ENCODE data around the gene C11orf65.

Gene C11orf65

DNA sequence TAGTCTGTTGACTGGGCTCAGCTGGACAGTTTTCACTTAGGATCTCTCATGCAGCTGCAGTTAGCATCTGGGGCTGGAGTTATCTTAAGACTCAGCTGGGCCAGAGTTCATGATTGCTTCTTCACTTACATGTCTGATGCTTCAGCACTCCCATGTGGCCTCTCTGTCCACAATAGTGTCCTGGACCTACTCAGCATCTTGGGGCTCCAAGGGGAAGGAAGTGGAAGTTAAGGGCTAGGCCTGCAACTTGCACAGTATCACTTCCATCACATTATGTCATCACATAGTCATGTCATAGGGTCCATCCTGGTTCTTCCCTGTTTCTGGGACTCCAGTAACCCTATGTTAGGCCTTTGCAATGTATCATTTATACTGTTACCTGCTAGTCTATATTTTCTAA, 115.9 kb downstream of the C11orf65 start:
- DNase-seq = no peak

DNA sequence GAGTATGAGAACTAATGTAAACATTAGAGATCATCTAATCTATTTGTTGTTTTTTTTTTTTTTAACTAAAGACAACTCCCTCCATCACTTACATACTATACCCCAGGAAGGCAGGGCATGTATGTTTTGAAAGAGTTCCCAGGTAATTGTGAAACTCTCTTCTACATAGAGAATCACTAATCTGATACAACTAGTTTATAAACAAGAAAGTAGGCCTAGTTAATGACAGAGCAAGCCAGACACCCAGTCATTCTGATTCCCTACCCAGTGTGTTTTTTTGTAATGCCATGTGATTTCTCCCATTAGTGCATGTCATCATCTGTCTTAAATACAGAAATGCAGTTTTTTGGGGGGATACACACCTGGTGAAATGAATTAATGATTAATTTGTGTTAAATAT, 120.9 kb downstream of the C11orf65 start:
- DNase-seq = no peak

DNA sequence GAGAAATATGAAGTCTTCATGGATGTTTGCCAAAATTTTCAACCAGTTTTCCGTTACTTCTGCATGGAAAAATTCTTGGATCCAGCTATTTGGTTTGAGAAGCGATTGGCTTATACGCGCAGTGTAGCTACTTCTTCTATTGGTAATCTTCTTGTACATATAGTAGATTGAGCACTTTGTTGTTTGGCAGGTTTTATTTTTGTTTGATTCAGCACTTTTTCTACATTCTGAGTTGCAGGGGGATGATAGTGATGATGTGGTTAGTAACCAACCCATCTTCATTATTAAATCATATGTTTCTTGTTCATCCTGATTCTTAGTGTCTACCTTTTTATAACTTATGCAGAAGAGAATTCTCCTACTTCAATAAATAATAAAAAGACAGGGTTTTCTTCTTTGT, 121.6 kb downstream of the C11orf65 start:
- no peak for DNase-seq

DNA sequence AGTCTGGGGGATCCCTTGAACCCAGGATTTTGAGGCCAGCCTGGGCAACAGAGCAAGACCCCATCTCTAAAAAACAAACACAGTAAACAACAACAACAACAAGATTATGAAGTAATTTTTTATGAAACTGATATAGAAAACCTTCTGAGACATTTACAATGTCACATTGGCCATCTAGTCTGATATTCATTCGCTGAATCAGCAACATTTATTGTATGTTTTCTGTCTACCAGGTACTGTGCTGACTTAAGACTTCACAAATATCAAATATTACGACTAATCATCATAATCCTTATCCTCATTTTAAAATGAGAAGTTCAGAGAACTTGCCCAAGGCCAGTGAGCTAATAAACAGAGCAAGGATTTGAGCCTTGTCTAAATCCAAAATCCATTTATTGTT, 123.6 kb downstream of the C11orf65 start:
- no peak for DNase-seq

DNA sequence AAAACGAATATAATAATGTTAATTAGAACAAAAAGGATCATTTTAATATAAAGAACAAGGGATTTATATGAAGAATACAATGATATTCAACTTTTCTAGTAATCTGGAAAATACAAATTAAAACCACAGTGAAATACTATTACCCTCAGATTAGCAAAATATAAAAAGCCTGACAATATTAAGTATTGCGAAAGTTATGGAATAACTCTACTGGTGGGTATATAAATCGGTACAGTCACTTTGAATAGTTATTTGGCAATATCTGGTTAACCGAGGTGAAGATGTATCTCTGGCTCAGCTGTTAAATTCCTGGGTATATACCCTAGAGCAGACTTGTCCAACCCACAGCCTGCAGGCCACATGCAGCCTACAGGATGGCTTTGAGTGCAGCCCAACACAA, 125.7 kb downstream of the C11orf65 start:
- no peak for DNase-seq

DNA sequence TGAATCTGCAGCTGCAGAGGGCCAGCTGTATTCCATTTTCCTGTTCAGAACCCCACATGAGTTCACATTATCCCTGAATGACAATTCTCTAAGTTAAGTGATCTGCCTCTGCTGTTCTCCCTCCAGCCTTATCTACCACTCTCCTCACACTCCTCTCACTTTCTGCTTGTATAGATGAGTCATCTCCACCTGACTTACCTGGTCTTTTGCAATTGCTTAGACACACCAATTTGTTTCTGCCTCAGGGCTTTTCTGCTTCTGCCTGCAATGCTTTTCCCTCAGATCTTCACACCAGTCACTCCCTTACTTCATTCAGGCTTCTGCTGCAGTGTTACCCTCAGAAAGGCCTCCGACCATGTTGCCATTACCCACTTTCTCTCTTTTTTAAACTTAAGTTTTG, 126.4 kb downstream of the C11orf65 start:
- DNase-seq = no peak

DNA sequence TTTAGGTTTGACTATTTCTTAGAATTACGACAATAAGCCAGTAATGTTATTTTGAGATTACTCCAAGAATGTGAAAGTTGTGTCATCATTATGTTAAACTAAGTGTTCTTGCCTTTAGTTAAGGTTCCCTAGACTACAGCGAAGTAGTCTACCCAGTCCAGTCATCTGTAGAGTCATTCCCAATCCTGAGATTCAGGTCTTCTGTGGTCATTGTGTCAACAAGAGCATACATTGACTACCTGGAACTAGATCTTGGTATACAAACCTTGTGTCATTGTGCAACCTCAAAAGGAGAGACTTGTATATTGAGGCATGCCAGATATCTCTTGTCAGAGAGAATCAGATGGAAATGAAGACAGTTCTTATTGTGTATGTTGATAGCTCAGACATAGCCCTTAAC, 128.6 kb downstream of the C11orf65 start:
- no peak for DNase-seq

DNA sequence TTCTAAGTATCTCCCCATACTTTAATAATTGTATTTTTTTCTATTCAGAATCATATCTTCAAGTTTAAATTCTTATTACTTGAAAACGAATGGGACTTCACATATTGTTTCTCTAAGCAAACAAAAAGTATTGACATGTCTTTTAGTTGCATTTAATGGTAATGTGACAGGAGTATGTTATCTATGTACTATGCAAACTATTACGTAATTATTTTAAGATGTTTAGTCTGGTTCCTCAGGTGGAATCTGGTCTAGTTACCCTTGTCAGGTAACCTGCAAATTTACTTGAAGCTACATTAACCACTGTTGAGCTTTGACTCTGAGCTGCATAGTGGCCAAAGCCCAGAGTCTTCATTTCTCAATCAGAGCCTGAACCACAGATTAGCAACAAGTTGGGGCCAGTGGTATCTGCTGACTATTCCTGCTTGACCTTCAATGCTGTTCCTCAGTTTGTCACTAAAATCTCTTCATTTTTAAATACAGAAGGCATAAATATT, 133.9 kb downstream of the C11orf65 start:
- DNase-seq = no peak

Measured in DMS153 (cell line).